TTC549 (cell line): Measurements from ENCODE around the gene DNAJC2.
"Not testable (repeated sequence)": the region's sequence is repeated elsewhere in the genome, so short reads cannot be mapped to it uniquely, and the experiment has no call there.

Experiments used
- FAIRE-seq: peaks from 2 replicates; lab custom pipeline; 2012; peaks lifted over from hg19 to GRCh38; lab: Jason Lieb, UNC

DNAJC2 gene

GRCh38 chr7:103338864-103339263, 5.7 kb downstream of the DNAJC2 start:
- FAIRE-seq: no peak

GRCh38 chr7:103336761-103337160, 7.8 kb downstream of the DNAJC2 start:
- FAIRE-seq: no peak

GRCh38 chr7:103325744-103326143, 18.8 kb downstream of the DNAJC2 start:
- FAIRE-seq: no peak

GRCh38 chr7:103317009-103317408, 27.6 kb downstream of the DNAJC2 start:
- no peak for FAIRE-seq

GRCh38 chr7:103316380-103316941, 28.1 kb downstream of the DNAJC2 start:
- no peak for FAIRE-seq

- FAIRE-seq: no peak
These were observed 29.7 kb downstream of the DNAJC2 start for GRCh38 chr7:103314852-103315251.

- FAIRE-seq: no peak
These were observed 36.9 kb downstream of the DNAJC2 start for GRCh38 chr7:103307503-103308231.

- FAIRE-seq: no peak
These were observed 43.1 kb downstream of the DNAJC2 start for GRCh38 chr7:103301441-103301840.

GRCh38 chr7:103299660-103300059, 44.9 kb downstream of the DNAJC2 start:
- FAIRE-seq: no peak

- FAIRE-seq: no peak
These were observed 46.8 kb downstream of the DNAJC2 start for GRCh38 chr7:103297837-103298179.

GRCh38 chr7:103296901-103297836, 47.4 kb downstream of the DNAJC2 start, which contains the start of gene PMPCB:
Gene PMPCB, plus strand, starts transcription at chr7:103297435. Its CDS starts 25 bp downstream, at chr7:103297460.
- FAIRE-seq: no peak

GRCh38 chr7:103293526-103293925, 51.0 kb downstream of the DNAJC2 start:
- FAIRE-seq: no peak

- FAIRE-seq: no peak
These were observed 52.4 kb downstream of the DNAJC2 start for GRCh38 chr7:103292122-103292521.

GRCh38 chr7:103282802-103283427, 61.7 kb downstream of the DNAJC2 start:
- peak; percentile 17 for FAIRE-seq

- not testable (repeated sequence) for FAIRE-seq
These were observed 63.8 kb downstream of the DNAJC2 start for GRCh38 chr7:103280803-103281155.

GRCh38 chr7:103279963-103280802, 64.4 kb downstream of the DNAJC2 start:
- FAIRE-seq: not testable (repeated sequence)

GRCh38 chr7:103279636-103279962, 65.0 kb downstream of the DNAJC2 start:
- FAIRE-seq: not testable (repeated sequence)

GRCh38 chr7:103278195-103278594, 66.4 kb downstream of the DNAJC2 start:
- not testable (repeated sequence) for FAIRE-seq

- FAIRE-seq: not testable (repeated sequence)
These were observed 69.7 kb downstream of the DNAJC2 start for GRCh38 chr7:103274867-103275266.

- FAIRE-seq: not testable (repeated sequence)
These were observed 71.2 kb downstream of the DNAJC2 start for GRCh38 chr7:103273374-103273773.

GRCh38 chr7:103266229-103266628, 78.3 kb downstream of the DNAJC2 start:
- not testable (repeated sequence) for FAIRE-seq

GRCh38 chr7:103264054-103264453, 80.5 kb downstream of the DNAJC2 start:
- not testable (repeated sequence) for FAIRE-seq
